HepG2 (cell line): ENCODE measurements around the gene PTRH2. TPM values are rescaled to one million over a fixed set of nuclear protein-coding genes. Genes with fewer than 3 reads are reported as not detected.

ENCODE experiments used
- CBFB ChIP-seq: sonication (generic); formaldehyde crosslinking; IDR thresholded peaks from 2 replicates; pipeline ENCODE4 v1.4.0; 2020; ENCODE audit warnings: missing genetic modification reagents
- DPF2 ChIP-seq: sonication (generic); formaldehyde crosslinking; IDR thresholded peaks from 2 replicates; pipeline ENCODE4 v1.4.0; 2020; ENCODE audit warnings: mild to moderate bottlenecking, low read depth, missing genetic modification reagents, borderline replicate concordance
- KLF16 ChIP-seq, 2 experiments: sonication (generic) in 1 of 2; formaldehyde crosslinking in 1 of 2; IDR thresholded peaks; 2 replicates each; pipeline versions ENCODE4 v1.6.1 to v1.8.0; 2016 to 2023; ENCODE audit warnings: missing genetic modification reagents in 2 of 2, missing compliant biosample characterization in 1 of 2
- RFXAP ChIP-seq: sonication (generic); formaldehyde crosslinking; IDR thresholded peaks from 2 replicates; pipeline ENCODE4 v1.4.0; 2020; ENCODE audit warnings: missing genetic modification reagents, borderline replicate concordance
- SMARCC2 ChIP-seq: fragments of 450-650 bp; IDR thresholded peaks from 2 replicates; pipeline ENCODE4 v1.6.1; 2017; ENCODE audit warnings: antibody characterized with exemption, mild to moderate bottlenecking
- SNRNP70 ChIP-seq: fragments of 200-400 bp; formaldehyde crosslinking; IDR thresholded peaks from 2 replicates; pipeline ENCODE4 v1.6.1; 2017; ENCODE audit warnings: mild to moderate bottlenecking, low read depth, low read length, moderate library complexity
- TMF1 ChIP-seq: sonication (generic); formaldehyde crosslinking; IDR thresholded peaks from 2 replicates; pipeline ENCODE4 v1.8.1; 2022; ENCODE audit warnings: low read depth, missing genetic modification reagents
- ZBTB42 ChIP-seq: sonication (generic); formaldehyde crosslinking; IDR thresholded peaks from 2 replicates; pipeline ENCODE4 v1.5.0; 2020; ENCODE audit warnings: mild to moderate bottlenecking, missing genetic modification reagents
- ZNF234 ChIP-seq: sonication (generic); formaldehyde crosslinking; conservative IDR thresholded peaks from 2 replicates; pipeline ENCODE4 v1.5.1; 2020; ENCODE audit warnings: mild to moderate bottlenecking, missing genetic modification reagents
- ZSCAN31 ChIP-seq: sonication (generic); formaldehyde crosslinking; IDR thresholded peaks from 2 replicates; pipeline ENCODE4 v1.5.0; 2020; ENCODE audit warnings: low read depth, mild to moderate bottlenecking, missing genetic modification reagents
- polyA plus RNA-seq, 8 experiments: library from polyadenylated mRNA; depleted of rRNA in 3 of 8; stranded (reverse) in 7 of 8; unstranded in 1 of 8; fragments of >200 nt; fragmentation: Illumina TruSeq in 4 of 8; extraction: Trizol in 4 of 8; gene quantifications; 2 replicates each; pipeline versions ENCODE4 v1.2.1 to v1.2.3, GENCODE V29; 2011 to 2016; ENCODE audit warnings: low read depth in 4 of 8, missing spikeins in 1 of 8, mixed read lengths in 1 of 8; ENCODE audit not compliant: insufficient read depth in 1 of 8
- total RNA-seq, 5 experiments: library from RNA; depleted of rRNA; stranded (reverse); fragments of >200 nt; fragmentation: Illumina TruSeq; extraction: Trizol; gene quantifications; 2 replicates each; pipeline ENCODE4 v1.2.3, GENCODE V29; 2016; ENCODE audit warnings: low read depth in 1 of 5
- TF ChIP-seq, protein P1 (sequence below): sonication (generic); formaldehyde crosslinking; IDR thresholded peaks from 2 replicates; pipeline ENCODE4 v1.5.0; 2020; ENCODE audit warnings: mild to moderate bottlenecking, missing genetic modification reagents
- TF ChIP-seq, protein P2 (sequence below): sonication (generic); formaldehyde crosslinking; IDR thresholded peaks from 2 replicates; pipeline ENCODE4 v1.5.0; 2020; ENCODE audit warnings: missing genetic modification reagents
- TF ChIP-seq, protein P3 (sequence below): sonication (generic); formaldehyde crosslinking; IDR thresholded peaks from 2 replicates; pipeline ENCODE4 v1.5.1; 2020; ENCODE audit warnings: missing genetic modification reagents, mild to moderate bottlenecking, borderline replicate concordance
- TF ChIP-seq, protein P4 (sequence below): sonication (generic); formaldehyde crosslinking; IDR thresholded peaks from 2 replicates; pipeline ENCODE4 v1.4.0; 2020; ENCODE audit warnings: missing genetic modification reagents, mild to moderate bottlenecking, borderline replicate concordance
- TF ChIP-seq, protein P5 (sequence below): sonication (generic); formaldehyde crosslinking; IDR thresholded peaks from 2 replicates; pipeline ENCODE4 v1.5.0; 2020; ENCODE audit warnings: missing genetic modification reagents, mild to moderate bottlenecking, borderline replicate concordance
- TF ChIP-seq, protein P6 (sequence below): sonication (generic); formaldehyde crosslinking; IDR thresholded peaks from 2 replicates; pipeline ENCODE4 v1.5.1; 2020; ENCODE audit warnings: mild to moderate bottlenecking, moderate library complexity, missing genetic modification reagents

The PTRH2 gene
- total and polyA plus RNA-seq, 2 of the 13 experiments (the other 11 are each of a cell fraction or from before 2014, with no cell fraction given): 67.7 to 83.3 TPM

DNA sequence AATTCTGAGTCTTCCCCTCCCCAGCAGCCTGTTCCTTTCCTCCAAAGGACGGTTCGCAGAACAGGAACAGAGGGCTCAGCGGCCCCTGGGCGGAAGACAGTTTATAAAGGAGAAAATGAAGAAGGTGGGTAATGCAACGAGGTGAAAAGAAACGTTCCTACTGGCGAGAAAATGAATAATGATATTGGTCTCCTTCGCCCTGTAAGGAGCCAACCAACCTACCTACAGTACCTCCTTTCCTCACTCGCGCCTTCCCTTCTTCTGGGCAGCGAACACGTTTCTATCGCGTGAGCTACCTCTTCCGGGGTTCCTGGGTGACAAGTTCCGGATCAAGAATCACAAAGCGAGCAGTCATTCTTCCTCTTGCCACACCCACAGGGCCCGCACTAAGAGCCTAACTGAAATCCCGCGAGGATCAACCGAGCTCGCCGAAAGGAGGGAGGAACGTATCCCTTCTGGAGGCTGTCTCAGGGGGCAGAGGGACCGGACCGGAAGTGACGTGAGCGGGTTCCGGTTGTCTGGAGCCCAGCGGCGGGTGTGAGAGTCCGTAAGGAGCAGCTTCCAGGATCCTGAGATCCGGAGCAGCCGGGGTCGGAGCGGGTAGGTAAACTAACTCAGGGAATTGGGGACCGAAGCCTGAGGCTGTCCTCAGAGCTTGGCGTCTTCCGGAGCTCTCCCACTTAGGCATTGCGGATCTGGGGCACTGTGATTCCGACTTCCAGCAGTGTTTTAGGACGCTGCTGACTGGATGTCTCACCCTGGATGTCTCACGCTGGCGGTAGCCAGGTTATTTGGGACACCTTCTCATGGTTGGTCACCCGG is at the start of gene PTRH2, which contains the start of gene VMP1 (continued):
- TF ChIP-seq, protein P1, sequence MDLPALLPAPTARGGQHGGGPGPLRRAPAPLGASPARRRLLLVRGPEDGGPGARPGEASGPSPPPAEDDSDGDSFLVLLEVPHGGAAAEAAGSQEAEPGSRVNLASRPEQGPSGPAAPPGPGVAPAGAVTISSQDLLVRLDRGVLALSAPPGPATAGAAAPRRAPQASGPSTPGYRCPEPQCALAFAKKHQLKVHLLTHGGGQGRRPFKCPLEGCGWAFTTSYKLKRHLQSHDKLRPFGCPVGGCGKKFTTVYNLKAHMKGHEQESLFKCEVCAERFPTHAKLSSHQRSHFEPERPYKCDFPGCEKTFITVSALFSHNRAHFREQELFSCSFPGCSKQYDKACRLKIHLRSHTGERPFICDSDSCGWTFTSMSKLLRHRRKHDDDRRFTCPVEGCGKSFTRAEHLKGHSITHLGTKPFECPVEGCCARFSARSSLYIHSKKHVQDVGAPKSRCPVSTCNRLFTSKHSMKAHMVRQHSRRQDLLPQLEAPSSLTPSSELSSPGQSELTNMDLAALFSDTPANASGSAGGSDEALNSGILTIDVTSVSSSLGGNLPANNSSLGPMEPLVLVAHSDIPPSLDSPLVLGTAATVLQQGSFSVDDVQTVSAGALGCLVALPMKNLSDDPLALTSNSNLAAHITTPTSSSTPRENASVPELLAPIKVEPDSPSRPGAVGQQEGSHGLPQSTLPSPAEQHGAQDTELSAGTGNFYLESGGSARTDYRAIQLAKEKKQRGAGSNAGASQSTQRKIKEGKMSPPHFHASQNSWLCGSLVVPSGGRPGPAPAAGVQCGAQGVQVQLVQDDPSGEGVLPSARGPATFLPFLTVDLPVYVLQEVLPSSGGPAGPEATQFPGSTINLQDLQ (CRISPR knock-in tag): 0 out of 2 replicates have a peak, but pooled peaks have one; percentile 82
- TF ChIP-seq ZNF234 (CRISPR knock-in tag) (0 out of 2 replicates have a peak, but pooled peaks have one; percentile 79), DPF2 (CRISPR knock-in tag) (no peak), SNRNP70 (no peak), KLF16 (CRISPR knock-in tag; IDR thresholded peaks at IDR 0.05) (peak in 1 of 2 experiments; percentile 95; a peak in 2 of 4 replicates), ZBTB42 (CRISPR knock-in tag) (peak; percentile 82; the same call in 1 of the 2 replicates), RFXAP (CRISPR knock-in tag) (peak; percentile 59; the same call in 1 of the 2 replicates), SMARCC2 (no peak), TMF1 (CRISPR knock-in tag) (no peak), ZSCAN31 (0 out of 2 replicates have a peak, but pooled peaks have one; percentile 4), CBFB (CRISPR knock-in tag) (no peak)
- TF ChIP-seq, protein P2, sequence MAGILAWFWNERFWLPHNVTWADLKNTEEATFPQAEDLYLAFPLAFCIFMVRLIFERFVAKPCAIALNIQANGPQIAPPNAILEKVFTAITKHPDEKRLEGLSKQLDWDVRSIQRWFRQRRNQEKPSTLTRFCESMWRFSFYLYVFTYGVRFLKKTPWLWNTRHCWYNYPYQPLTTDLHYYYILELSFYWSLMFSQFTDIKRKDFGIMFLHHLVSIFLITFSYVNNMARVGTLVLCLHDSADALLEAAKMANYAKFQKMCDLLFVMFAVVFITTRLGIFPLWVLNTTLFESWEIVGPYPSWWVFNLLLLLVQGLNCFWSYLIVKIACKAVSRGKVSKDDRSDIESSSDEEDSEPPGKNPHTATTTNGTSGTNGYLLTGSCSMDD (CRISPR knock-in tag): no peak; the same call in 1 of the 2 replicates
- TF ChIP-seq, protein P3, sequence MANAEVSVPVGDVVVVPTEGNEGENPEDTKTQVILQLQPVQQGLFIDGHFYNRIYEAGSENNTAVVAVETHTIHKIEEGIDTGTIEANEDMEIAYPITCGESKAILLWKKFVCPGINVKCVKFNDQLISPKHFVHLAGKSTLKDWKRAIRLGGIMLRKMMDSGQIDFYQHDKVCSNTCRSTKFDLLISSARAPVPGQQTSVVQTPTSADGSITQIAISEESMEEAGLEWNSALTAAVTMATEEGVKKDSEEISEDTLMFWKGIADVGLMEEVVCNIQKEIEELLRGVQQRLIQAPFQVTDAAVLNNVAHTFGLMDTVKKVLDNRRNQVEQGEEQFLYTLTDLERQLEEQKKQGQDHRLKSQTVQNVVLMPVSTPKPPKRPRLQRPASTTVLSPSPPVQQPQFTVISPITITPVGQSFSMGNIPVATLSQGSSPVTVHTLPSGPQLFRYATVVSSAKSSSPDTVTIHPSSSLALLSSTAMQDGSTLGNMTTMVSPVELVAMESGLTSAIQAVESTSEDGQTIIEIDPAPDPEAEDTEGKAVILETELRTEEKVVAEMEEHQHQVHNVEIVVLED (CRISPR knock-in tag): peak; percentile 83
- TF ChIP-seq, protein P4, sequence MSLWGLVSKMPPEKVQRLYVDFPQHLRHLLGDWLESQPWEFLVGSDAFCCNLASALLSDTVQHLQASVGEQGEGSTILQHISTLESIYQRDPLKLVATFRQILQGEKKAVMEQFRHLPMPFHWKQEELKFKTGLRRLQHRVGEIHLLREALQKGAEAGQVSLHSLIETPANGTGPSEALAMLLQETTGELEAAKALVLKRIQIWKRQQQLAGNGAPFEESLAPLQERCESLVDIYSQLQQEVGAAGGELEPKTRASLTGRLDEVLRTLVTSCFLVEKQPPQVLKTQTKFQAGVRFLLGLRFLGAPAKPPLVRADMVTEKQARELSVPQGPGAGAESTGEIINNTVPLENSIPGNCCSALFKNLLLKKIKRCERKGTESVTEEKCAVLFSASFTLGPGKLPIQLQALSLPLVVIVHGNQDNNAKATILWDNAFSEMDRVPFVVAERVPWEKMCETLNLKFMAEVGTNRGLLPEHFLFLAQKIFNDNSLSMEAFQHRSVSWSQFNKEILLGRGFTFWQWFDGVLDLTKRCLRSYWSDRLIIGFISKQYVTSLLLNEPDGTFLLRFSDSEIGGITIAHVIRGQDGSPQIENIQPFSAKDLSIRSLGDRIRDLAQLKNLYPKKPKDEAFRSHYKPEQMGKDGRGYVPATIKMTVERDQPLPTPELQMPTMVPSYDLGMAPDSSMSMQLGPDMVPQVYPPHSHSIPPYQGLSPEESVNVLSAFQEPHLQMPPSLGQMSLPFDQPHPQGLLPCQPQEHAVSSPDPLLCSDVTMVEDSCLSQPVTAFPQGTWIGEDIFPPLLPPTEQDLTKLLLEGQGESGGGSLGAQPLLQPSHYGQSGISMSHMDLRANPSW (CRISPR knock-in tag): peak; percentile 82
- TF ChIP-seq, protein P5, sequence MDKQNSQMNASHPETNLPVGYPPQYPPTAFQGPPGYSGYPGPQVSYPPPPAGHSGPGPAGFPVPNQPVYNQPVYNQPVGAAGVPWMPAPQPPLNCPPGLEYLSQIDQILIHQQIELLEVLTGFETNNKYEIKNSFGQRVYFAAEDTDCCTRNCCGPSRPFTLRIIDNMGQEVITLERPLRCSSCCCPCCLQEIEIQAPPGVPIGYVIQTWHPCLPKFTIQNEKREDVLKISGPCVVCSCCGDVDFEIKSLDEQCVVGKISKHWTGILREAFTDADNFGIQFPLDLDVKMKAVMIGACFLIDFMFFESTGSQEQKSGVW (CRISPR knock-in tag): no peak
- TF ChIP-seq, protein P6, sequence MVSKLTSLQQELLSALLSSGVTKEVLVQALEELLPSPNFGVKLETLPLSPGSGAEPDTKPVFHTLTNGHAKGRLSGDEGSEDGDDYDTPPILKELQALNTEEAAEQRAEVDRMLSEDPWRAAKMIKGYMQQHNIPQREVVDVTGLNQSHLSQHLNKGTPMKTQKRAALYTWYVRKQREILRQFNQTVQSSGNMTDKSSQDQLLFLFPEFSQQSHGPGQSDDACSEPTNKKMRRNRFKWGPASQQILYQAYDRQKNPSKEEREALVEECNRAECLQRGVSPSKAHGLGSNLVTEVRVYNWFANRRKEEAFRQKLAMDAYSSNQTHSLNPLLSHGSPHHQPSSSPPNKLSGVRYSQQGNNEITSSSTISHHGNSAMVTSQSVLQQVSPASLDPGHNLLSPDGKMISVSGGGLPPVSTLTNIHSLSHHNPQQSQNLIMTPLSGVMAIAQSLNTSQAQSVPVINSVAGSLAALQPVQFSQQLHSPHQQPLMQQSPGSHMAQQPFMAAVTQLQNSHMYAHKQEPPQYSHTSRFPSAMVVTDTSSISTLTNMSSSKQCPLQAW (CRISPR knock-in tag): 0 out of 2 replicates have a peak, but pooled peaks have one; percentile 68
